Upper lobe of left lung (tissue), 6 donors: ENCODE measurements around the gene GDPD1. TPM values are rescaled to one million over a fixed set of nuclear protein-coding genes. Genes with fewer than 3 reads are reported as not detected.

Experiments
- ATAC-seq, 2 donors: fragments of 200-7000 bp; cut with Tn5 transposase; one replicate each; pipeline ENCODE4 v1.9.1; 2022; ENCODE audit warnings: mild to moderate bottlenecking in 2 of 2, moderate library complexity in 2 of 2; ENCODE audit not compliant: low FRiP score in 2 of 2
- DNase-seq, 2 donors: peaks; one replicate each; pipeline ENCODE4 v3.0.0-alpha.2; 2019 to 2020
- H3K27ac ChIP-seq, 4 donors: fragments of 200-600 bp; sonication (generic); one replicate each; pipeline ENCODE4 v1.5.1; 2016 to 2019
- H3K27me3 ChIP-seq, 4 donors: fragments of 200-600 bp; sonication (generic); one replicate each; pipeline ENCODE4 v1.5.1; 2017 to 2019
- H3K36me3 ChIP-seq, 4 donors: fragments of 200-600 bp; sonication (generic); one replicate each; pipeline ENCODE4 v1.5.1; 2016 to 2019
- H3K4me1 ChIP-seq, 4 donors: fragments of 200-600 bp; sonication (generic); one replicate each; pipeline ENCODE4 v1.5.1; 2018 to 2019
- H3K4me3 ChIP-seq, 4 donors: fragments of 200-600 bp; sonication (generic); one replicate each; pipeline ENCODE4 v1.5.1; 2017 to 2019; ENCODE audit warnings: mild to moderate bottlenecking in 2 of 4, moderate library complexity in 1 of 4
- H3K9me3 ChIP-seq, 4 donors: fragments of 200-600 bp; sonication (generic); one replicate each; pipeline ENCODE4 v1.5.1; 2018 to 2019
- CTCF ChIP-seq, 6 experiments: fragments of 450-650 bp in 4 of 6; fragments of 200-600 bp in 2 of 6; sonication (generic) in 2 of 6; IDR thresholded peaks; one replicate each; pipeline ENCODE4 v1.5.1; 2016 to 2019; ENCODE audit warnings: antibody characterized with exemption in 6 of 6
- EP300 ChIP-seq, 4 donors: sonication (generic); formaldehyde crosslinking; IDR thresholded peaks; one replicate each; pipeline ENCODE4 v1.5.1; 2017; ENCODE audit warnings: antibody characterized with exemption in 4 of 4, control low read depth in 2 of 4
- POLR2A ChIP-seq, 4 donors: fragments of 450-650 bp; IDR thresholded peaks; one replicate each; pipeline ENCODE4 v1.5.1; 2016 to 2017; ENCODE audit warnings: antibody characterized with exemption in 4 of 4, mild to moderate bottlenecking in 2 of 4
- POLR2AphosphoS5 ChIP-seq, 2 donors: sonication (generic); formaldehyde crosslinking; IDR thresholded peaks; one replicate each; pipeline ENCODE4 v1.5.1; 2017; ENCODE audit warnings: antibody characterized with exemption in 2 of 2
- WGBS, 2 donors: methylation state at CpG; one replicate each; pipeline ENCODE4 v1.1.5; 2017 to 2018; 5-methylcytosine and 5-hydroxymethylcytosine counted together
- total RNA-seq, 6 donors: library from RNA; depleted of rRNA in 4 of 6; stranded (reverse); fragments of >200 nt in 4 of 6; gene quantifications; one replicate each; pipeline versions ENCODE4 v1.1.0 to v1.2.1, GENCODE V29; 2016 to 2021
- donor health status: DM: no; HTN: no; CAD: no; lungs with moderate emphysema.
- donor health status: DM: no; HTN: yes; CAD: no; lungs with severe emphysema.

The GDPD1 gene
- total RNA-seq = 10 to 100 TPM in 1 of 6 donors, 1 to 10 TPM in 3, under 1 TPM in 1, not detected in 1; 0.91 to 15.6 (median 3.0) TPM

- Histone ChIP-seq H3K4me3 (peak within 1 kb of the TSS; percentile 54 to 98 (median 66)), H3K27me3 (no peaks in the 10 kb centered on the region), H3K36me3 (peaks cover 0 to 2% (median 0%) of the 10 kb centered on the region in 4 donors), H3K4me1 (peaks cover 3 to 13% (median 7%) of the 10 kb centered on the region in 4 donors), H3K9me3 (no peaks in the 10 kb centered on the region), H3K27ac (peak within 1 kb of the TSS; percentile 69 to 87 (median 75))
- DNase-seq (peak; percentile 99 to 100), ATAC-seq (peak; percentile 97 to 99)
- peak in 2 of 4 donors; percentile 53 to 66 for TF ChIP-seq POLR2A (IDR thresholded peaks at IDR 0.05)
- TF ChIP-seq POLR2AphosphoS5 (IDR thresholded peaks at IDR 0.05) = peak; percentile 28 to 52
- peak; percentile 71 to 94 (median 88) for TF ChIP-seq CTCF (IDR thresholded peaks at IDR 0.05)
- no peak for TF ChIP-seq EP300 (IDR thresholded peaks at IDR 0.05)
- 0 to 1% methylated on average over 44 to 59 of the region's 60 CpGs for WGBS, 2 donors
Measured at GRCh38 chr17:59220328-59221158, at the start of gene GDPD1. GDPD1 (plus strand) TSS chr17:59220511; CDS start chr17:59220610, 99 bp downstream.

- no peak overlapping the region for H3K4me3 ChIP-seq
- H3K27me3 ChIP-seq = no peaks in the 10 kb centered on the region
- peak in 1 of 2 donors; percentile 73 for DNase-seq
- H3K36me3 ChIP-seq = no peaks in the 10 kb centered on the region
- no peak overlapping the region for H3K27ac ChIP-seq
- TF ChIP-seq CTCF (IDR thresholded peaks at IDR 0.05) (no peak), POLR2A (IDR thresholded peaks at IDR 0.05) (no peak), EP300 (IDR thresholded peaks at IDR 0.05) (no peak), POLR2AphosphoS5 (IDR thresholded peaks at IDR 0.05) (no peak)
- H3K4me1 ChIP-seq = no peaks in the 10 kb centered on the region
- ATAC-seq = no peak
- 98 to 100% methylated on average over 8 to 10 of the region's 33 CpGs for WGBS, 2 donors
- H3K9me3 ChIP-seq = no peaks in the 10 kb centered on the region
Measured at GRCh38 chr17:59172436-59173004, 47.8 kb upstream of the GDPD1 start.

- Histone ChIP-seq H3K27me3 (no peaks in the 10 kb centered on the region), H3K9me3 (no peaks in the 10 kb centered on the region)
- no peak for DNase-seq
Measured at GRCh38 chr17:59174671-59175070, 45.6 kb upstream of the GDPD1 start.

GRCh38 chr17:59175076-59175475, 45.2 kb upstream of the GDPD1 start:
- no peaks in the 10 kb centered on the region for H3K9me3 ChIP-seq
- H3K36me3 ChIP-seq = no peaks in the 10 kb centered on the region
- DNase-seq = no peak
- TF ChIP-seq POLR2A (IDR thresholded peaks at IDR 0.05) (no peak), CTCF (IDR thresholded peaks at IDR 0.05) (no peak), EP300 (IDR thresholded peaks at IDR 0.05) (no peak), POLR2AphosphoS5 (IDR thresholded peaks at IDR 0.05) (no peak)
- no peak for ATAC-seq
- no peak overlapping the region for H3K4me3 ChIP-seq
- no peak overlapping the region for H3K27ac ChIP-seq
- WGBS, 2 donors = 98 to 100% methylated on average over 6 to 7 of the region's 7 CpGs
- no peaks in the 10 kb centered on the region for H3K4me1 ChIP-seq
- no peaks in the 10 kb centered on the region for H3K27me3 ChIP-seq

More at GRCh38 chr17:59174671-59175070, 45.6 kb upstream of the GDPD1 start:
- Histone ChIP-seq H3K27ac (no peak overlapping the region), H3K36me3 (no peaks in the 10 kb centered on the region), H3K4me1 (no peaks in the 10 kb centered on the region), H3K4me3 (no peak overlapping the region)
- ATAC-seq = no peak
- 95 to 99% methylated on average over 9 to 11 of the region's 11 CpGs for WGBS, 2 donors
- no peak for TF ChIP-seq EP300 (IDR thresholded peaks at IDR 0.05)
- no peak for TF ChIP-seq CTCF (IDR thresholded peaks at IDR 0.05)
- TF ChIP-seq POLR2A (IDR thresholded peaks at IDR 0.05) = no peak
- no peak for TF ChIP-seq POLR2AphosphoS5 (IDR thresholded peaks at IDR 0.05)
